ENCODE results near the gene SLC25A21. TPM values are rescaled to one million over a fixed set of nuclear protein-coding genes. Genes with fewer than 3 reads are reported as not detected.
"Not testable (repeated sequence)": the region's sequence is repeated elsewhere in the genome, so short reads cannot be mapped to it uniquely, and the experiment has no call there.

SLC25A21 gene
- total RNA-seq, 2 donors from 2014 or later = 1.00 to 1.2 TPM

- no peak for DNase-seq (ENCODE audit: low spot score)
- intact Hi-C loops (cut with DNase I) = no loop called here
Measured at GRCh38 chr14:36938678-36939077, 233.7 kb downstream of the SLC25A21 start.

GRCh38 chr14:36935976-36936678, 236.3 kb downstream of the SLC25A21 start:
- intact Hi-C loops (cut with DNase I) = no loop called here
- no peak for DNase-seq (ENCODE audit: low spot score)

GRCh38 chr14:36934304-36934703, 238.1 kb downstream of the SLC25A21 start:
- no peak for DNase-seq (ENCODE audit: low spot score)
- intact Hi-C loops (cut with DNase I) = no loop called here

GRCh38 chr14:36931791-36932190, 240.6 kb downstream of the SLC25A21 start:
- DNase-seq (ENCODE audit: low spot score) = no peak
- intact Hi-C loops (cut with DNase I) = no loop called here

- intact Hi-C loops (cut with DNase I) = no loop called here
- DNase-seq (ENCODE audit: low spot score) = no peak
Measured at GRCh38 chr14:36928432-36928831, 244.0 kb downstream of the SLC25A21 start.

GRCh38 chr14:36925094-36925493, 247.3 kb downstream of the SLC25A21 start:
- intact Hi-C loops (cut with DNase I) = no loop called here
- DNase-seq (ENCODE audit: low spot score) = no peak

- no peak for DNase-seq (ENCODE audit: low spot score)
- intact Hi-C loops (cut with DNase I) = no loop called here
Measured at GRCh38 chr14:36916668-36917067, 255.7 kb downstream of the SLC25A21 start.

- intact Hi-C loops (cut with DNase I) = no loop called here
Measured at GRCh38 chr14:36915081-36915480, 257.3 kb downstream of the SLC25A21 start.

GRCh38 chr14:36910578-36910977, 261.8 kb downstream of the SLC25A21 start:
- DNase-seq (ENCODE audit: low spot score) = no peak
- intact Hi-C loops (cut with DNase I) = no loop called here

More at GRCh38 chr14:36915081-36915480, 257.3 kb downstream of the SLC25A21 start:
- DNase-seq (ENCODE audit: low spot score) = no peak

GRCh38 chr14:36905272-36905888, 267.0 kb downstream of the SLC25A21 start:
- intact Hi-C loops (cut with DNase I) = no loop called here
- DNase-seq (ENCODE audit: low spot score) = no peak

GRCh38 chr14:36901861-36902260, 270.5 kb downstream of the SLC25A21 start:
- intact Hi-C loops (cut with DNase I) = no loop called here
- no peak for DNase-seq (ENCODE audit: low spot score)

GRCh38 chr14:36900846-36901245, 271.6 kb downstream of the SLC25A21 start:
- DNase-seq (ENCODE audit: low spot score) = no peak
- intact Hi-C loops (cut with DNase I) = no loop called here

GRCh38 chr14:36896300-36896699, 276.1 kb downstream of the SLC25A21 start:
- DNase-seq (ENCODE audit: low spot score); intact Hi-C loops (cut with DNase I): not testable (repeated sequence)

- intact Hi-C loops (cut with DNase I) = no loop called here
- DNase-seq (ENCODE audit: low spot score) = no peak
Measured at GRCh38 chr14:36884049-36884448, 288.4 kb downstream of the SLC25A21 start.

- intact Hi-C loops (cut with DNase I) = no loop called here
- no peak for DNase-seq (ENCODE audit: low spot score)
Measured at GRCh38 chr14:36880276-36880675, 292.1 kb downstream of the SLC25A21 start.

GRCh38 chr14:36879558-36879957, 292.8 kb downstream of the SLC25A21 start:
- intact Hi-C loops (cut with DNase I) = no loop called here
- DNase-seq (ENCODE audit: low spot score) = no peak

- intact Hi-C loops (cut with DNase I) = no loop called here
- no peak for DNase-seq (ENCODE audit: low spot score)
Measured at GRCh38 chr14:36874396-36875138, 297.8 kb downstream of the SLC25A21 start.

- no peak for DNase-seq (ENCODE audit: low spot score)
- intact Hi-C loops (cut with DNase I) = no loop called here
Measured at GRCh38 chr14:36870776-36871175, 301.6 kb downstream of the SLC25A21 start.

- no peak for DNase-seq (ENCODE audit: low spot score)
- intact Hi-C loops (cut with DNase I) = no loop called here
Measured at GRCh38 chr14:36869125-36869524, 303.3 kb downstream of the SLC25A21 start.

- no peak for DNase-seq (ENCODE audit: low spot score)
- intact Hi-C loops (cut with DNase I) = no loop called here
Measured at GRCh38 chr14:36866867-36867266, 305.5 kb downstream of the SLC25A21 start.

All from posterior vena cava (tissue), 2 donors.